HG02623 (cell line): Measurements from ENCODE around the gene CKAP2L.
"Not testable (repeated sequence)": the region's sequence is repeated elsewhere in the genome, so short reads cannot be mapped to it uniquely, and the experiment has no call there.

ENCODE experiments used
- ATAC-seq: cut with Tn5 transposase; IDR thresholded peaks from one replicate; pipeline ENCODE4 v1.9.1; 2021; ENCODE audit warnings: moderate library complexity; ENCODE audit not compliant: unreplicated experiment

CKAP2L gene

GRCh38 chr2:112710956-112711750 lies 53.3 kb downstream of the CKAP2L start:
- no peak for ATAC-seq

DNA sequence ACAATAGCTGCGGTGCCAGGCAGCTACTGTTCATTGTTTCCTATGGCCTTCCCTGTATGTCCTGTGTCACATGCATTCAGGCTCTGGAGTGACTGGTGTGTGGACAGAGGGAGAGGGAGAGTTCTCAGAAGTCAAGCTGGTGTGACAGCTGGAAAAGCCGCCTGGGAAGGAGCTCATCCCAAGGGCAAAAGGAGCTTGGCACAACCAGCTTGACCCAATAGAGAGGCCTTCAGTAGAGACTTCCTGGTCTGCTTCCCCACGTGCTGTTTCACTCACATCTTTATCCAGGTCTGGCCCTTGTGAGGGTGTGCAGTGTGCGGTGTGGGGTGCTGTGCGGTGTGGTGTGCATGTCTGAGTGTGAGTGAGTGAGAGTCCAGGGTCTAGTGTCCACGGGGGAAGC lies 54.7 kb downstream of the CKAP2L start:
- no peak for ATAC-seq

DNA sequence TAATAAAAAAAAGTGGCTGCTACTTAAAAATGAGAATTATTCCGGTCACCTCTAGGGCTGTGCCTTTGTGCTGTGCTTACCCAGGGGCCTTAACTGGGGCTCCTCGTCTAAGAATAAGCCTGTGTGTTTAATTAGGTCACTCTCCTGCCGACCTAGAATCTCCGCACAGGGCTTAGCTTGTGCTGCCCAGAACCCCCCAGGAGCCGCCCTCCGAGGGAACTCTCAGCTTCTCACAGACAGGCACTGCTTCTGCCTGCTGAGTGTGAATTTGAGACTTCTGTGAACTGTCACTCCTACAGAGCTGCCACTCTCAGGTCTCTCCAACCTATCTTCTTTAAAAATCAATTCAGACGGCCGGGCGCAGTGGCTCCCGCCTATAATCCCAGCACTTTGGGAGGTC lies 55.4 kb downstream of the CKAP2L start:
- ATAC-seq = no peak

GRCh38 chr2:112706947-112707346 lies 57.5 kb downstream of the CKAP2L start:
- not testable (repeated sequence) for ATAC-seq

DNA sequence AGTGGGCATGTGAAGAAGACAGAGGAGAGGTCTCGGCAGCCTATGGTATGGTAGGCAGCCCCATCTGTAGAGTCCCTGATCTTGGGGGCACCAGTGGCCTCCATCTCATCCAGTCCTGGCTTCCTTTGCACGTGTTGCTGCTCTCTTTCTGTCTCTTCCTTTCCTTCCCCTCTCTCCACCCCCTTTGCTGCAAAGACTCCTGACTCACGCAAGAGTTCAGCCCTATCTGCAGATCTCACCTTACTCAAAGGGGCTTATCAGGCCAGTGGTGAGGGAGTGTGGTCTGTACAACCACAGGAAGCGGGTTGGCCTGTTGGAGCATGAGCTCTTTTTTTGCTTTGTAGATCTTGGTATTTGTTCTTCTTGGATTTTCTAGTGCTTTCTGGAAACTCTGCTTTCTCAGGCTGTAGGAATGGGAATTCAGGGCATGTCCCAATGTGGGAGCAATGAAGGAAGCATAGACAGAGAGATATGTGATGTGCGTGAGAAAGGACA lies 58.2 kb downstream of the CKAP2L start:
- ATAC-seq = peak; percentile 40

GRCh38 chr2:112705575-112705974 lies 58.8 kb downstream of the CKAP2L start:
- no peak for ATAC-seq

DNA sequence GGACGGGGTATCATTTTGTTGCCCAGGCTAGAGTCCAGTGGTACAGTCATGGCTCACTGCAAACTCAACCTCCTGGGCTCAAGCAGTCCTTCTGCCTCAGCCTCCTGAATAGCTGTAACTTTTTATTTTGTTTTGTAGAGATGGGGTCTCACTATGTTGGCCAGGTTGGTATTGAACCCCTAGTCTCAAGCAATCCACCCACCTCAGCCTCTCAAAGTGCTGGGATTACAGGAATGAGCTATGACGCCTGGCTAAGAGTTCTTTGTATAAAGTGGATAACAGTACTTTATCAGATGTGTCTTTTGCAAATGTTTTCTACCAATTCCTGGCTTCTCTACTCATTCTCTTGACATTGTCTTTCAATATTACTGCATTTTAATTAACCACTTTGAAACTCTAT lies 60.7 kb downstream of the CKAP2L start:
- ATAC-seq = no peak

DNA sequence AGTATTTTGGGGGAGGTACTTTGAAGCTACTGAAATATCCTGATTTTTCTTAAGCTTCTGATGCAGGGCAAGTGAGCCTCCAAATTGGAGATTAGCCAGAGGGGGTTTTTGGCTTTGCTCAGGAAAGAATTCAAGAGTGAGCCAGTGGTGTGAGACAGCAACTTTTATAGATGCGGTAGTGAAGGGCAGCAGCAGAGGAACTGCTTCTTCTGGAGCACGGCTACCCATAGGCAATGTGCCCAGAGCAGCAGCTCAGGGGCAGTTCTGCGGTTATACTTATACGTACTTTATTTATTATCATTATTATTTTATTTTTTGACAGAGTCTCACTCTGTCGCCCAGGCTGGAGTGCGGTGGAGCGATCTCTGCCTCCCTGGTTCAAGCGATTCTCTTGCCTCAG lies 63.4 kb downstream of the CKAP2L start:
- no peak for ATAC-seq

- ATAC-seq = no peak
Measured at GRCh38 chr2:112699984-112700667, 64.3 kb downstream of the CKAP2L start.

DNA sequence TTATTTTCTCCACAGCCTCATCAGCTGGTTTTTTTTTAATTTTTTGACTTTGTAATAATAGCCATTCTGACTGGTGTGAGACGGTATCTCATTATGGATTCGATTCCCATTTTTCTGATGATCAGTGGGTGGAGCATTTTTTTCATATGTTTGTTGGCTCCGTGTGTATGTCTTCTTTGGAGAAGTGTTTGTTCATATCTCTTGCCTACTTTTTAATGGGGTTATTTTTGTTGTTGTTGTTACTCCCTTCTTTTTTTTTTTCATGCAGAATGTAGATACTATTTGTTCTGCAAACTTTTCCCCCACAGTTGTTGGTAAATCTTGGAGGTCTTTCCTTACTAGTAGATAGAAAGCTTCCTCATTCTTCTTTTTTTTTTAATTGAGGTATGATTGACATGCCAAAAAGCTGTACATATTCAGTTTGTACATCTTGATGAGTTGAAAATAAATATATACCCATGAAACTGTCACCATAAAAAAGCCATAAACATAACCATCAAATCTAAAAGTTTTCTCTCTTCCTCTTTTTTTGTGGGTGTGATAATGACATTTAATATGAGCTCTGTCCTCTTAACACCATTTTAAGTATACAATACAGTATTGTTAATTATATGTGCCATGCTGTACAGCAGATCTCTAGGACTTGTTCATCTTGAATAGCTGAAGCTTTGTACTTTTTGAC lies 65.4 kb downstream of the CKAP2L start:
- ATAC-seq = no peak

- ATAC-seq = no peak
Measured at GRCh38 chr2:112694182-112694581, 70.2 kb downstream of the CKAP2L start.

- no peak for ATAC-seq
Measured at GRCh38 chr2:112693596-112693995, 70.8 kb downstream of the CKAP2L start.

GRCh38 chr2:112692918-112693317 lies 71.5 kb downstream of the CKAP2L start:
- no peak for ATAC-seq

- ATAC-seq = peak; percentile 84
Measured at GRCh38 chr2:112692495-112692911, 71.9 kb downstream of the CKAP2L start.

DNA sequence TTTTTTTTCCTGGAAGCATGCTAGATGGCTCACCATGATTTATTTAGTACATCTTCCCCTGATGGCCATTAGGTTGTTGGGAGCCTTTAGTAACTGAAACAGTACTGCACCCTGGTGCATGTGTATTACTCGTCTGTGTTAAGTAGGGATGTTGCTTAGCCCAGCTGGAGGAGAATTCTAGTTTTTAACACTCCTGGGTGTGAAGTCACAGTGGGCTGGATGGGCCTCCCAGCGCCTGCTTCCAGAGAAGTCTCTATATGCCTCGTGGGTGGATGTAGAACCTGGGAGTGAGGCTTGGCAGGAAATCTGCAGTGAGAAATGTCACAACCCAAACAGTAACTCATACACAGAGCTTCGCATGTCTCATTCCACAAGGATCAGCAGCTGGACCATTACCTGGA lies 72.5 kb downstream of the CKAP2L start:
- ATAC-seq = no peak

GRCh38 chr2:112690853-112691401 lies 73.5 kb downstream of the CKAP2L start:
- no peak for ATAC-seq

GRCh38 chr2:112688086-112688880 lies 76.1 kb downstream of the CKAP2L start:
- ATAC-seq = no peak

- ATAC-seq = no peak
Measured at GRCh38 chr2:112687522-112687921, 76.9 kb downstream of the CKAP2L start.
